ENCODE measurements around the gene LSAMP. TPM values are rescaled to one million over a fixed set of nuclear protein-coding genes. Genes with fewer than 3 reads are reported as not detected.

LSAMP gene
- total and polyA plus RNA-seq, 2 experiments from 2014 or later = 2.0 to 2.9 TPM

- DNase-seq (ENCODE audit: low spot score) (peak; percentile 63), ATAC-seq (peak; percentile 98)
- H3K27ac Mint-ChIP-seq = no peak overlapping the region
- Histone ChIP-seq H4K20me1 (replicated peaks; ENCODE audit: insufficient read depth) (no peaks in the 10 kb centered on the region), H3K4me3 (no peak overlapping the region), H3F3A (replicated peaks; ENCODE audit: low read depth) (no peaks in the 10 kb centered on the region), H3K4me2 (no peak overlapping the region), H3K79me2 (replicated peaks; ENCODE audit: insufficient read depth) (no peaks in the 10 kb centered on the region), H3K36me3 (ENCODE audit: insufficient read depth) (no peaks in the 10 kb centered on the region), H3K4me1 (ENCODE audit: insufficient read depth) (peaks cover 22% of the 10 kb centered on the region), H2AFZ (no peak overlapping the region), H3K27ac (ENCODE audit: low read depth) (no peak overlapping the region), H3K9me2 (ENCODE audit: insufficient read depth) (no peaks in the 10 kb centered on the region), H3K27me3 (ENCODE audit: insufficient read depth) (no peaks in the 10 kb centered on the region)
- H3K36me3 Mint-ChIP-seq (ENCODE audit: low read depth) = no peaks in the 10 kb centered on the region
- H3K4me1 Mint-ChIP-seq = peaks cover 26% of the 10 kb centered on the region
- H3K27me3 Mint-ChIP-seq (ENCODE audit: insufficient read depth, low read depth, poor library complexity) = no peaks in the 10 kb centered on the region
- no peaks in the 10 kb centered on the region for H3K9me3 Mint-ChIP-seq
- TF ChIP-seq, protein P1, sequence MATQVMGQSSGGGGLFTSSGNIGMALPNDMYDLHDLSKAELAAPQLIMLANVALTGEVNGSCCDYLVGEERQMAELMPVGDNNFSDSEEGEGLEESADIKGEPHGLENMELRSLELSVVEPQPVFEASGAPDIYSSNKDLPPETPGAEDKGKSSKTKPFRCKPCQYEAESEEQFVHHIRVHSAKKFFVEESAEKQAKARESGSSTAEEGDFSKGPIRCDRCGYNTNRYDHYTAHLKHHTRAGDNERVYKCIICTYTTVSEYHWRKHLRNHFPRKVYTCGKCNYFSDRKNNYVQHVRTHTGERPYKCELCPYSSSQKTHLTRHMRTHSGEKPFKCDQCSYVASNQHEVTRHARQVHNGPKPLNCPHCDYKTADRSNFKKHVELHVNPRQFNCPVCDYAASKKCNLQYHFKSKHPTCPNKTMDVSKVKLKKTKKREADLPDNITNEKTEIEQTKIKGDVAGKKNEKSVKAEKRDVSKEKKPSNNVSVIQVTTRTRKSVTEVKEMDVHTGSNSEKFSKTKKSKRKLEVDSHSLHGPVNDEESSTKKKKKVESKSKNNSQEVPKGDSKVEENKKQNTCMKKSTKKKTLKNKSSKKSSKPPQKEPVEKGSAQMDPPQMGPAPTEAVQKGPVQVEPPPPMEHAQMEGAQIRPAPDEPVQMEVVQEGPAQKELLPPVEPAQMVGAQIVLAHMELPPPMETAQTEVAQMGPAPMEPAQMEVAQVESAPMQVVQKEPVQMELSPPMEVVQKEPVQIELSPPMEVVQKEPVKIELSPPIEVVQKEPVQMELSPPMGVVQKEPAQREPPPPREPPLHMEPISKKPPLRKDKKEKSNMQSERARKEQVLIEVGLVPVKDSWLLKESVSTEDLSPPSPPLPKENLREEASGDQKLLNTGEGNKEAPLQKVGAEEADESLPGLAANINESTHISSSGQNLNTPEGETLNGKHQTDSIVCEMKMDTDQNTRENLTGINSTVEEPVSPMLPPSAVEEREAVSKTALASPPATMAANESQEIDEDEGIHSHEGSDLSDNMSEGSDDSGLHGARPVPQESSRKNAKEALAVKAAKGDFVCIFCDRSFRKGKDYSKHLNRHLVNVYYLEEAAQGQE (IDR thresholded peaks at IDR 0.05; ENCODE audit: unreplicated experiment) = no peak
- TF ChIP-seq STAT1 (IDR thresholded peaks at IDR 0.05; ENCODE audit: unreplicated experiment) = no peak
- TF ChIP-seq ETS1 (IDR thresholded peaks at IDR 0.05) = no peak
- TF ChIP-seq, protein P2, sequence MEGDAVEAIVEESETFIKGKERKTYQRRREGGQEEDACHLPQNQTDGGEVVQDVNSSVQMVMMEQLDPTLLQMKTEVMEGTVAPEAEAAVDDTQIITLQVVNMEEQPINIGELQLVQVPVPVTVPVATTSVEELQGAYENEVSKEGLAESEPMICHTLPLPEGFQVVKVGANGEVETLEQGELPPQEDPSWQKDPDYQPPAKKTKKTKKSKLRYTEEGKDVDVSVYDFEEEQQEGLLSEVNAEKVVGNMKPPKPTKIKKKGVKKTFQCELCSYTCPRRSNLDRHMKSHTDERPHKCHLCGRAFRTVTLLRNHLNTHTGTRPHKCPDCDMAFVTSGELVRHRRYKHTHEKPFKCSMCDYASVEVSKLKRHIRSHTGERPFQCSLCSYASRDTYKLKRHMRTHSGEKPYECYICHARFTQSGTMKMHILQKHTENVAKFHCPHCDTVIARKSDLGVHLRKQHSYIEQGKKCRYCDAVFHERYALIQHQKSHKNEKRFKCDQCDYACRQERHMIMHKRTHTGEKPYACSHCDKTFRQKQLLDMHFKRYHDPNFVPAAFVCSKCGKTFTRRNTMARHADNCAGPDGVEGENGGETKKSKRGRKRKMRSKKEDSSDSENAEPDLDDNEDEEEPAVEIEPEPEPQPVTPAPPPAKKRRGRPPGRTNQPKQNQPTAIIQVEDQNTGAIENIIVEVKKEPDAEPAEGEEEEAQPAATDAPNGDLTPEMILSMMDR (conservative IDR thresholded peaks at IDR 0.05; ENCODE audit: low read depth in 2 of 2) = no peak
- TF ChIP-seq POLR2AphosphoS5 (IDR thresholded peaks at IDR 0.05; ENCODE audit: low read depth) = no peak
- TF ChIP-seq ZNF462 (CRISPR knock-in tag; IDR thresholded peaks at IDR 0.05) = no peak; the same call in 1 of the 2 replicates
- TF ChIP-seq CREB1 (CRISPR knock-in tag; IDR thresholded peaks at IDR 0.05; ENCODE audit: low read depth) = no peak
- no peak overlapping the region for H3K4me3 Mint-ChIP-seq
Observed at GRCh38 chr3:116154389-116154788, 290.9 kb downstream of the LSAMP start.
